H1 (cell line): ENCODE measurements around the gene IL31RA. TPM values are rescaled to one million over a fixed set of nuclear protein-coding genes. Genes with fewer than 3 reads are reported as not detected.

Experiments
- CTCF ChIA-PET: fragments of 300-600 bp; sonication (Branson Sonifier 250); formaldehyde crosslinking; loops from one replicate; lab custom pipeline; 2021; ENCODE audit not compliant: partially characterized antibody; lab: Charles Lee
- POLR2A ChIA-PET: fragments of 300-600 bp; sonication (Branson Sonifier 250); formaldehyde crosslinking; loops from one replicate; lab custom pipeline; 2021; ENCODE audit warnings: inconsistent platforms; ENCODE audit not compliant: partially characterized antibody; lab: Charles Lee
- DNase-seq, 2 experiments: peaks; one replicate each; pipeline versions ENCODE4 v3.0.0 to v3.0.0-alpha.2; 2010 to 2022; ENCODE audit warnings: low spot score in 2 of 2, low read depth in 1 of 2, mixed read lengths in 1 of 2
- FAIRE-seq: peaks from 2 replicates; lab custom pipeline; 2011; peaks lifted over from hg19 to GRCh38; lab: Jason Lieb, UNC
- H2AFZ ChIP-seq: 2 replicates; pipeline ENCODE4 v1.8.1; 2012; ENCODE audit warnings: low read length, inconsistent platforms
- H2AK5ac ChIP-seq: 2 replicates; pipeline ENCODE4 v1.6.1; 2013; ENCODE audit warnings: low read depth, low read length
- H2BK120ac ChIP-seq: replicated peaks from 2 replicates; pipeline ENCODE3; 2013; ENCODE audit warnings: low read depth, low read length, inconsistent platforms
- H2BK12ac ChIP-seq: 2 replicates; pipeline ENCODE4 v1.6.1; 2013; ENCODE audit warnings: low read depth, low read length
- H2BK15ac ChIP-seq: 2 replicates; pipeline ENCODE4 v1.6.1; 2013; ENCODE audit warnings: low read length
- H2BK20ac ChIP-seq: 2 replicates; pipeline ENCODE4 v1.6.1; 2013; ENCODE audit warnings: low read length
- H2BK5ac ChIP-seq: 2 replicates; pipeline ENCODE4 v1.6.1; 2013; ENCODE audit warnings: low read depth, low read length
- H3K14ac ChIP-seq: 2 replicates; pipeline ENCODE4 v1.6.1; 2013; ENCODE audit warnings: inconsistent platforms; ENCODE audit not compliant: insufficient read length
- H3K18ac ChIP-seq: 2 replicates; pipeline ENCODE4 v1.6.1; 2013; ENCODE audit warnings: low read length; ENCODE audit errors: extremely low read depth
- H3K23ac ChIP-seq: 2 replicates; pipeline ENCODE4 v1.6.1; 2013; ENCODE audit warnings: inconsistent platforms; ENCODE audit not compliant: insufficient read length
- H3K23me2 ChIP-seq: 2 replicates; pipeline ENCODE4 v1.6.1; 2013; ENCODE audit warnings: low read depth, low read length
- H3K27ac ChIP-seq: 2 replicates; pipeline ENCODE4 v1.6.1; 2011; ENCODE audit warnings: low read depth, low read length, inconsistent platforms
- H3K27me3 ChIP-seq, 4 experiments: replicated peaks in 1 of 4; 1 replicate in 1 of 4; 2 replicates in 3 of 4; pipeline versions ENCODE4 v1.6.1 to v1.8.1; 2011 to 2013; ENCODE audit warnings: low read length in 3 of 4, mild to moderate bottlenecking in 3 of 4, inconsistent platforms in 2 of 4, mixed read lengths in 2 of 4, moderate library complexity in 1 of 4; ENCODE audit not compliant: control insufficient read depth in 3 of 4, insufficient read depth in 3 of 4; ENCODE audit errors: extremely low read depth in 1 of 4
- H3K36me3 ChIP-seq, 4 experiments: 2 replicates each; pipeline versions ENCODE4 v1.6.1 to v1.8.1; 2011 to 2013; ENCODE audit warnings: mild to moderate bottlenecking in 4 of 4, low read length in 3 of 4, moderate library complexity in 2 of 4, control low read depth in 1 of 4, inconsistent platforms in 1 of 4; ENCODE audit not compliant: insufficient read depth in 4 of 4, control insufficient read depth in 2 of 4
- H3K4ac ChIP-seq: replicated peaks from 2 replicates; pipeline ENCODE3; 2013; ENCODE audit warnings: low read length, low read depth, mixed read lengths, inconsistent platforms; ENCODE audit not compliant: insufficient read length
- H3K4me1 ChIP-seq, 4 experiments: replicated peaks in 1 of 4; 1 replicate in 1 of 4; 2 replicates in 3 of 4; pipeline versions ENCODE4 v1.6.1 to v1.8.1; 2011 to 2013; ENCODE audit warnings: low read length in 3 of 4, inconsistent platforms in 2 of 4, mixed read lengths in 1 of 4; ENCODE audit not compliant: insufficient read depth in 4 of 4, control insufficient read depth in 3 of 4
- H3K4me2 ChIP-seq, 2 experiments: 2 replicates each; pipeline versions ENCODE4 v1.6.1 to v1.8.1; 2011 to 2013; ENCODE audit warnings: low read depth in 2 of 2, low read length in 2 of 2, control low read depth in 1 of 2, inconsistent platforms in 1 of 2, mild to moderate bottlenecking in 1 of 2; ENCODE audit not compliant: insufficient read depth in 1 of 2
- H3K4me3 ChIP-seq, 4 experiments: fragments of 200-600, 300-600 bp in 1 of 4; sonication (generic), shearing (Covaris generic), sonication (Bioruptor Twin) in 1 of 4; 2 replicates each; pipeline versions ENCODE4 v1.5.1 to v1.8.1; 2011 to 2016; ENCODE audit warnings: low read length in 4 of 4, low read depth in 3 of 4, control low read depth in 2 of 4, inconsistent platforms in 2 of 4, mild to moderate bottlenecking in 2 of 4, mixed read lengths in 1 of 4, moderate library complexity in 1 of 4; ENCODE audit not compliant: insufficient read depth in 2 of 4; ENCODE audit errors: extremely low read depth in 1 of 4
- H3K56ac ChIP-seq: replicated peaks from 2 replicates; pipeline ENCODE3; 2013; ENCODE audit warnings: low read depth, mild to moderate bottlenecking, mixed read lengths, low read length, inconsistent platforms; ENCODE audit not compliant: insufficient read length
- H3K79me1 ChIP-seq: 2 replicates; pipeline ENCODE4 v1.6.1; 2013; ENCODE audit warnings: low read depth, low read length, control low read depth
- H3K79me2 ChIP-seq, 2 experiments: 2 replicates each; pipeline versions ENCODE4 v1.6.1 to v1.8.1; 2012 to 2013; ENCODE audit warnings: low read length in 2 of 2, mild to moderate bottlenecking in 2 of 2, inconsistent platforms in 1 of 2; ENCODE audit not compliant: insufficient read depth in 2 of 2, control insufficient read depth in 1 of 2
- H3K9ac ChIP-seq, 4 experiments: replicated peaks in 1 of 4; 1 replicate in 1 of 4; 2 replicates in 3 of 4; pipeline versions ENCODE4 v1.6.1 to v1.8.1; 2011 to 2013; ENCODE audit warnings: low read depth in 3 of 4, low read length in 3 of 4, control low read depth in 2 of 4, mild to moderate bottlenecking in 2 of 4, moderate library complexity in 2 of 4, inconsistent platforms in 1 of 4; ENCODE audit errors: extremely low read depth in 1 of 4
- H3K9me3 ChIP-seq, 2 experiments: 2 replicates each; pipeline versions ENCODE4 v1.6.1 to v1.8.1; 2012 to 2013; ENCODE audit warnings: mild to moderate bottlenecking in 2 of 2, moderate library complexity in 2 of 2, control low read depth in 1 of 2, inconsistent platforms in 1 of 2, low read depth in 1 of 2, low read length in 1 of 2, mixed read lengths in 1 of 2; ENCODE audit not compliant: insufficient read depth in 2 of 2
- H4K20me1 ChIP-seq, 2 experiments: replicated peaks in 1 of 2; 2 replicates each; pipeline versions ENCODE3 to v1.8.1; 2011 to 2013; ENCODE audit warnings: inconsistent platforms in 2 of 2, low read length in 2 of 2, mild to moderate bottlenecking in 1 of 2; ENCODE audit not compliant: insufficient read depth in 2 of 2, control insufficient read depth in 1 of 2
- H4K5ac ChIP-seq: 2 replicates; pipeline ENCODE4 v1.6.1; 2013; ENCODE audit warnings: low read length, low read depth, mixed read lengths, inconsistent platforms; ENCODE audit not compliant: insufficient read length
- H4K8ac ChIP-seq: 2 replicates; pipeline ENCODE4 v1.8.0; 2013; ENCODE audit warnings: mild to moderate bottlenecking, moderate library complexity, low read length, inconsistent platforms; ENCODE audit not compliant: insufficient read depth; ENCODE audit errors: extremely low read depth
- H4K91ac ChIP-seq: replicated peaks from 2 replicates; pipeline ENCODE3; 2013; ENCODE audit warnings: low read length, mixed read lengths, inconsistent platforms; ENCODE audit not compliant: insufficient read length
- ASH2L ChIP-seq: fragments of 200-600, 300-600 bp; sonication (generic); IDR thresholded peaks from one replicate; pipeline ENCODE4 v1.7.1; 2017; ENCODE audit warnings: low read length
- EP300 ChIP-seq, 2 experiments: IDR thresholded peaks; 1 replicate in 1 of 2; 2 replicates in 1 of 2; pipeline ENCODE4 v1.6.1; 2011 to 2012; ENCODE audit warnings: low read depth in 2 of 2, low read length in 2 of 2, mild to moderate bottlenecking in 2 of 2, borderline replicate concordance in 1 of 2, inconsistent platforms in 1 of 2, moderate library complexity in 1 of 2
- TAF7 ChIP-seq: optimal IDR thresholded peaks from 2 replicates; pipeline ENCODE3; 2011; ENCODE audit warnings: low read depth, mild to moderate bottlenecking, inconsistent platforms, low read length, moderate library complexity, borderline replicate concordance
- WGBS, 2 experiments: shearing (Covaris generic) in 1 of 2; methylation state at CpG; one replicate each; pipeline versions ENCODE4 v1.1.6 to v1.1.7; 2013 to 2015; ENCODE audit warnings: low lambda C conversion rate in 2 of 2, mixed read lengths in 2 of 2, inconsistent platforms in 1 of 2, low coverage in 1 of 2, missing lambda C conversion rate in 1 of 2; ENCODE audit not compliant: insufficient replicate concordance in 2 of 2, insufficient coverage in 1 of 2, insufficient read length in 1 of 2; ENCODE audit errors: extremely low coverage in 1 of 2, missing lambda C conversion rate in 1 of 2; 5-methylcytosine and 5-hydroxymethylcytosine counted together
- polyA plus RNA-seq, 7 experiments: library from polyadenylated mRNA; depleted of rRNA in 3 of 7; stranded (reverse) in 5 of 7; unstranded in 2 of 7; fragments of >200 nt in 5 of 7; fragments of 200-250 nt in 2 of 7; gene quantifications; 1 replicate in 5 of 7; 2 replicates in 1 of 7; 4 replicates in 1 of 7; pipeline versions ENCODE4 v1.2.1 to v1.2.3, GENCODE V29; 2011 to 2013; ENCODE audit warnings: missing spikeins in 2 of 7, mixed read lengths in 2 of 7
- total RNA-seq: library from RNA; stranded (reverse); fragmentation: NEBNext Ultra II Directional; extraction: Animal tissue kit (Norgen Biotek cat#: 25700); gene quantifications from 2 replicates; pipeline ENCODE4 v1.2.1, GENCODE V29; 2021
- TF ChIP-seq, protein P1 (sequence below): IDR thresholded peaks from 2 replicates; pipeline ENCODE4 v1.6.1; 2012; ENCODE audit warnings: inconsistent platforms

Gene IL31RA
- total and polyA plus RNA-seq, 2 of the 8 experiments (the other 6 are each of a cell fraction or from before 2014, with no cell fraction given) = not detected

DNA sequence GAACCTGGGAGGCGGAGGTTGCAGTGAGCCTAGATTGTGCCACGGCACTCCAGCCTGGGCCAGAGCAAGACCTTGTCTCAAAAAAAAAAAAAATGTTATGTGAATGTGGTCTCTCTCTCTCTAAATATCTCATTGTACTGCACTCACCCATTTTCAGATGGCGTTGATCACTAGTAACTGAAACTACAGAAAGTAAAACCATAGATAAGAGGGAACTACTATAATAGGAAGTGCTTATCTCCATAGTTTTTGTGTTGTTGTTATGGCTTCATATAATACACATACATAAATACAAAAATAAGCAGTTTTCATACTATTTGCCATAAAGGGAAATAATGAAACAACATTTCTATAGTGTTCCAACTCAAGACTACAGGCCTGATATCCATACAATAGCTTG lies 9.1 kb downstream of the IL31RA start:
- Histone ChIP-seq H4K91ac (no peak overlapping the region), H3K27ac (no peak overlapping the region), H3K4me2 (no peak overlapping the region), H2BK20ac (no peak overlapping the region), H3K27me3 (no peaks in the 10 kb centered on the region), H3K9me3 (0 out of 4 replicates have a peak, but pooled peaks cover 0 to 4% of the 10 kb centered on the region in 2 experiments), H2BK15ac (no peak overlapping the region), H3K23me2 (peaks cover 7% of the 10 kb centered on the region; the same call in 1 of the 2 replicates), H3K4me3 (no peak overlapping the region), H2AFZ (no peak overlapping the region), H2BK12ac (no peak overlapping the region), H3K36me3 (no peaks in the 10 kb centered on the region; a peak in 1 of 8 replicates), H4K8ac (no peak overlapping the region), H3K18ac (no peak overlapping the region), H2BK120ac (no peak overlapping the region), H3K4ac (no peak overlapping the region), H3K79me1 (no peaks in the 10 kb centered on the region), H3K4me1 (no peaks in the 10 kb centered on the region), H2BK5ac (no peak overlapping the region), H2AK5ac (no peak overlapping the region), H3K23ac (no peak overlapping the region), H4K5ac (no peak overlapping the region), H3K79me2 (no peaks in the 10 kb centered on the region), H3K14ac (no peak overlapping the region), H4K20me1 (peaks cover 0 to 7% of the 10 kb centered on the region in 2 experiments), H3K56ac (no peak overlapping the region), H3K9ac (no peak overlapping the region)
- no peak for DNase-seq
- no peak for FAIRE-seq
- TF ChIP-seq, protein P1, sequence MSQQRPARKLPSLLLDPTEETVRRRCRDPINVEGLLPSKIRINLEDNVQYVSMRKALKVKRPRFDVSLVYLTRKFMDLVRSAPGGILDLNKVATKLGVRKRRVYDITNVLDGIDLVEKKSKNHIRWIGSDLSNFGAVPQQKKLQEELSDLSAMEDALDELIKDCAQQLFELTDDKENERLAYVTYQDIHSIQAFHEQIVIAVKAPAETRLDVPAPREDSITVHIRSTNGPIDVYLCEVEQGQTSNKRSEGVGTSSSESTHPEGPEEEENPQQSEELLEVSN = no peak
- TF ChIP-seq EP300 (IDR thresholded peaks at IDR 0.05; ENCODE audit: borderline replicate concordance in 1 of 2, low read depth in 2 of 2, low read length in 2 of 2) (no peak), TAF7 (no peak), ASH2L (no peak)
- ChIA-PET POLR2A (no interaction called here), CTCF (no interaction called here)
- WGBS, 2 experiments = 67% methylated on average over 3 of the region's 3 CpGs; no CpG with 5 or more reads in 1 of the 2 experiments
